Thymus (tissue), 11 donors: Measurements from ENCODE around the gene AMPD3. TPM values are rescaled to one million over a fixed set of nuclear protein-coding genes. Genes with fewer than 3 reads are reported as not detected.

Experiments used
- DNase-seq, 9 donors: peaks; one replicate each; pipeline ENCODE4 v3.0.0-alpha.2; 2013; ENCODE audit warnings: low spot score in 9 of 9, low read depth in 6 of 9, missing footprints in 1 of 9
- H3K27ac ChIP-seq, 2 donors: one replicate each; pipeline ENCODE4 v1.5.1; 2013; ENCODE audit warnings: control low read depth in 1 of 2, low read depth in 1 of 2, low read length in 1 of 2, mild to moderate bottlenecking in 1 of 2, moderate library complexity in 1 of 2
- H3K27me3 ChIP-seq, 2 donors: one replicate each; pipeline ENCODE4 v1.5.1; 2013; ENCODE audit warnings: low read length in 1 of 2; ENCODE audit not compliant: control insufficient read depth in 2 of 2, insufficient read depth in 1 of 2
- H3K36me3 ChIP-seq, 2 donors: one replicate each; pipeline ENCODE4 v1.5.1; 2013; ENCODE audit warnings: low read length in 1 of 2, mild to moderate bottlenecking in 1 of 2, moderate library complexity in 1 of 2; ENCODE audit not compliant: control insufficient read depth in 2 of 2, insufficient read depth in 2 of 2
- H3K4me1 ChIP-seq, 2 donors: one replicate each; pipeline ENCODE4 v1.5.1; 2013; ENCODE audit warnings: low read length in 2 of 2; ENCODE audit not compliant: control insufficient read depth in 2 of 2, insufficient read depth in 2 of 2
- H3K4me3 ChIP-seq, 2 donors: one replicate each; pipeline ENCODE4 v1.5.1; 2013; ENCODE audit warnings: low read length in 2 of 2, control low read depth in 1 of 2, mild to moderate bottlenecking in 1 of 2
- H3K9me3 ChIP-seq, 2 donors: one replicate each; pipeline ENCODE4 v1.5.1; 2013; ENCODE audit warnings: low read length in 1 of 2, mild to moderate bottlenecking in 1 of 2; ENCODE audit not compliant: control insufficient read depth in 2 of 2, insufficient read depth in 1 of 2
- WGBS: extraction: QIAGEN DNeasy Blood & Tissue Kit; methylation state at CpG from one replicate; pipeline ENCODE4 v1.1.7; 2013; 5-methylcytosine and 5-hydroxymethylcytosine counted together
- polyA plus RNA-seq: library from polyadenylated mRNA; stranded (reverse); fragments of 200-250 nt; gene quantifications from one replicate; pipeline ENCODE4 v1.2.3, GENCODE V29; 2013
- total RNA-seq: library from RNA; stranded (reverse); fragments of 120-200 nt; gene quantifications from one replicate; pipeline ENCODE4 v1.2.4, GENCODE V29; 2013
- donor health status: healthy.

The AMPD3 gene
- total and polyA plus RNA-seq, 2 donors, result 13.1 to 13.6 TPM

DNA sequence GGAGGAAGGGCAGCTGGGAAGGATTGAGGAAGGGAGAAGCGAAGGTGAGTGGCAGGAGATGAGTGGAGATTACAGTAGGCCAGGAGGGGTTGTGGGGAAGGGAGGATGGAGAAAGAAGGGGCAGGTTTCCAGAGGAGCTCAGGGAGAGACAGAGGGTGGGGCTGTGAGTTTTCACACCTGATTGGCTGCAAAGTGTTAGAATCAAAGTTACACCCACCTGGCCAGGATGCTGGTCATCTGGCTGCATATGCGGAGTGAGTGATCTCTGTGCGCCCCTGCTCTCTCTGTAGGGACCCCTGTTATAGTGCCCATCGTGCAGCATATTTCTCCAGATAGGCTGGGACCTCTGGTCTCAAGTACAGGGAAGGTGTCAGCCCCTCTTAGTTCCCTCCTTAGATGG is 18.3 kb downstream of the AMPD3 start:
- Histone ChIP-seq H3K4me1 (peaks cover 0 to 3% of the 10 kb centered on the region in 2 donors), H3K27ac (no peak overlapping the region), H3K27me3 (no peaks in the 10 kb centered on the region), H3K9me3 (no peaks in the 10 kb centered on the region), H3K4me3 (no peak overlapping the region), H3K36me3 (peaks cover 13 to 24% of the 10 kb centered on the region in 2 donors)
- WGBS, result 97% methylated on average over 4 of the region's 4 CpGs
- DNase-seq, result no peak

DNA sequence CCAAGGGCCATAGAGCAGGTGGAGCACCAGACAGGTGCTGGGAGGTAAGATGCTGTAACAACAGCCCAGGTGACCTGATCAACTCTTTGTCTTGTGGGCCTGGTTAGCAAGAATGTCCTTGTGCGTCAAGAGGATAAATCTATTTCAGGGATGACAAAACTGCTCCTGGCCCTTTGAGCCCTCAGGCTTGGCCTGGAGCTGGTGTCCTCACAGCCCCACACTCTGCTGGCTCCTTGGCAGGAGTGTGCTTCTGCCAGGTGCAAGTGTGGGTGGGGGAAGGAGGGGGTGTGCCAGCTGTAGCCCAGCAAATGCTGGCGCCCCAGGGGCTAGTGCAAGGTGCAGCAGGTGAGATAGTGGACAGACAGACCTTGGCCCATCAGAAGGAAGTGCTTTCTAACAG is 19.5 kb downstream of the AMPD3 start:
- no peaks in the 10 kb centered on the region for H3K9me3 ChIP-seq
- H3K4me1 ChIP-seq, result peaks cover 0 to 3% of the 10 kb centered on the region in 2 donors
- no peak overlapping the region for H3K4me3 ChIP-seq
- H3K36me3 ChIP-seq, result peaks cover 18 to 28% of the 10 kb centered on the region in 2 donors
- H3K27me3 ChIP-seq, result no peaks in the 10 kb centered on the region
- no peak for DNase-seq
- 96% methylated on average over 2 of the region's 2 CpGs for WGBS
- no peak overlapping the region for H3K27ac ChIP-seq

DNA sequence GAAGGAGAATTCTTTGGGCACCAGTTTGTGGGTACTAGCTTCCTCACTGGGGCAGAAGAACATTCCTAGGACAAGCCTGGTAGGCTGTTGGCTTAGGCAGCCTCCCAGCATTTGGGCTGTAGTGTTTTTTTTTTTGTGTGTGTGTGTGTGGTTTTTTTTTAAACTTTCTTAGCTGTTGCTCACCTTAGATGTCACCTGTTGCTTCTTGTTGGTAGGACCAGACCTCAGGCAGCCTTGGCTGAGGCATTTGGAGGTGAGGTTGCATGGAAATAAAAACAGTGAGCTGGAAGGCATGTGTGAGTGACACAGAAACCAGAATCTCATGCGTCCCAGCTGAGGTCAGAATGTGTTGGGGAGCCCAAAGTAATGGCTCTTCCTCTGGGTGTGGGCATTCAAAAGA is 21.3 kb downstream of the AMPD3 start:
- Histone ChIP-seq H3K4me3 (no peak overlapping the region), H3K4me1 (peaks cover 0 to 3% of the 10 kb centered on the region in 2 donors), H3K27ac (no peak overlapping the region), H3K27me3 (no peaks in the 10 kb centered on the region), H3K36me3 (peaks cover 30 to 40% of the 10 kb centered on the region in 2 donors), H3K9me3 (no peaks in the 10 kb centered on the region)
- WGBS, result 98% methylated on average over 1 of the region's 1 CpG
- DNase-seq, result no peak

GRCh38 chr11:10476927-10477689 is 22.0 kb downstream of the AMPD3 start:
- DNase-seq, result no peak
- Histone ChIP-seq H3K4me3 (no peak overlapping the region), H3K36me3 (peaks cover 35 to 47% of the 10 kb centered on the region in 2 donors), H3K9me3 (no peaks in the 10 kb centered on the region), H3K27ac (no peak overlapping the region), H3K27me3 (no peaks in the 10 kb centered on the region), H3K4me1 (peaks cover 0 to 3% of the 10 kb centered on the region in 2 donors)
- WGBS, result 72% methylated on average over 5 of the region's 5 CpGs

DNA sequence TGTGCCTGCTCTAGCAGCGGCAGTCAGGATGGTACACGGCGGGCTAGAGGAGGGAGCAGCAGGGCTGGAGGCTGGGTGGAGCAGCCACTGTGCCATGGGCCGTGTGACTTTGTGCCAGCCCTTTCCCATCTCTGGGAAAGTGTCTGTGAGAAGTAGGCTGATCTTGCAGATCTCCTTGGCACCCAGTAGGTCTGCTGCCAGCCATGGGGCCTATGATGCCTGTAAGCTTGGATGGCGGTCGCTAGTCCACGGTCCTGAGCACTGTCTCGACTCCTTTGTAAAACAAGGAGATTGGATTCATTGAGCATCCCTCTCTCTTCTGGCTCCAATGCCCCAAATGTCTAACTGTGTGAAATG is 22.6 kb downstream of the AMPD3 start:
- no peak overlapping the region for H3K4me3 ChIP-seq
- peaks cover 0 to 3% of the 10 kb centered on the region in 2 donors for H3K4me1 ChIP-seq
- H3K36me3 ChIP-seq, result peaks cover 41 to 49% of the 10 kb centered on the region in 2 donors
- no peak for DNase-seq
- H3K27me3 ChIP-seq, result no peaks in the 10 kb centered on the region
- H3K27ac ChIP-seq, result no peak overlapping the region
- H3K9me3 ChIP-seq, result no peaks in the 10 kb centered on the region
- WGBS, result 99% methylated on average over 8 of the region's 8 CpGs

DNA sequence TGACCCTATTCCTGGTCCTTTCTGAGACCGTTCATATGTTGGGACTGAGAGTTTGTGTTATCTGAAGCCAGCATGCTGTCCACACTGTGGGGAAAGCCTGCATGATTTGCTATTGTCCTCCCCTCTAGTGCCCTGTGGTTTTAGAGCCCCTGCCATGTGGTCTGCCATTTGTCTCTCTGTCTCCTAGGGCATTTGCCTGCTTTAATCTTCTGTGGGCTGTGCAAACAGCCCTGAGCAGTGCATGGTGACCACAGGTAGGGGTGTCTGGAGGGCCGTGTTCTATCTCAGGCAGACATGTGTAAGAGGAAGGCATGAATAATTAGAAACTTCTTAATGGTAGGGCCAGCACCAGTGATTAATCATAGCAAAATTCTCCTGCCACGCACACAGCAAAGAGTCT is 23.0 kb downstream of the AMPD3 start:
- DNase-seq, result no peak
- no peaks in the 10 kb centered on the region for H3K9me3 ChIP-seq
- H3K4me1 ChIP-seq, result peaks cover 0 to 3% of the 10 kb centered on the region in 2 donors
- H3K27ac ChIP-seq, result no peak overlapping the region
- WGBS, result 95% methylated on average over 3 of the region's 3 CpGs
- peaks cover 41 to 49% of the 10 kb centered on the region in 2 donors for H3K36me3 ChIP-seq
- no peaks in the 10 kb centered on the region for H3K27me3 ChIP-seq
- H3K4me3 ChIP-seq, result no peak overlapping the region

GRCh38 chr11:10478574-10479550 is 23.8 kb downstream of the AMPD3 start:
- peaks cover 43 to 49% of the 10 kb centered on the region in 2 donors for H3K36me3 ChIP-seq
- H3K9me3 ChIP-seq, result no peaks in the 10 kb centered on the region
- 98% methylated on average over 16 of the region's 16 CpGs for WGBS
- no peak overlapping the region for H3K27ac ChIP-seq
- DNase-seq, result no peak
- no peak overlapping the region for H3K4me3 ChIP-seq
- no peaks in the 10 kb centered on the region for H3K27me3 ChIP-seq
- H3K4me1 ChIP-seq, result peaks cover 0 to 3% of the 10 kb centered on the region in 2 donors

DNA sequence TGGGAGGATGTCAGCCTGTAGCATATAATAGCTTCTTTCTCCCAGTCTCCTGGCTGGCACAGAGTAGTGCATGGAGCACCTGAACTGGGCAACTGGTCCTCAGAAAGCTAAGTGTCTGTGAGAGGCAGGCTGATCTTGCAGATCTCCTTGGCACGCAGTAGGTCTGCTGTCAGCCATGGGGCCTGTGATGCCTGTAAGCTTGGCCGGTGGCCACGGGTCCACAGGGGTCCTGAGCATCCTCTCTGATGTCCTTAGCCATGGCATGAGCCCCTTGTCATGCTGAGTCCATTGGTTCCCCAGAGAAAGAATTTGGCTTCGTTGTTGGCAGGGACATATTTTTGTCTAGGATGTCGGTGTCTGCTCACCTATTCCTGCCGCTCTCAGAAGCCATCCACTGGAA is 25.0 kb downstream of the AMPD3 start:
- Histone ChIP-seq H3K36me3 (peaks cover 48 to 57% of the 10 kb centered on the region in 2 donors), H3K9me3 (no peaks in the 10 kb centered on the region), H3K27me3 (no peaks in the 10 kb centered on the region), H3K27ac (no peak overlapping the region), H3K4me3 (no peak overlapping the region), H3K4me1 (peaks cover 0 to 3% of the 10 kb centered on the region in 2 donors)
- 98% methylated on average over 6 of the region's 6 CpGs for WGBS
- DNase-seq, result no peak

GRCh38 chr11:10480760-10481159 is 25.7 kb downstream of the AMPD3 start:
- Histone ChIP-seq H3K9me3 (no peaks in the 10 kb centered on the region), H3K4me3 (no peak overlapping the region), H3K27me3 (no peaks in the 10 kb centered on the region), H3K27ac (no peak overlapping the region), H3K4me1 (peaks cover 3% of the 10 kb centered on the region in 2 donors), H3K36me3 (peaks cover 53 to 60% of the 10 kb centered on the region in 2 donors)
- WGBS, result 94% methylated on average over 2 of the region's 2 CpGs
- no peak for DNase-seq
